ENCODE data around the gene NEURL3. TPM values are rescaled to one million over a fixed set of nuclear protein-coding genes. Genes with fewer than 3 reads are reported as not detected.

Gene NEURL3
- total RNA-seq, 3 donors from 2014 or later: 2.1 to 5.2 (median 2.3) TPM

DNA sequence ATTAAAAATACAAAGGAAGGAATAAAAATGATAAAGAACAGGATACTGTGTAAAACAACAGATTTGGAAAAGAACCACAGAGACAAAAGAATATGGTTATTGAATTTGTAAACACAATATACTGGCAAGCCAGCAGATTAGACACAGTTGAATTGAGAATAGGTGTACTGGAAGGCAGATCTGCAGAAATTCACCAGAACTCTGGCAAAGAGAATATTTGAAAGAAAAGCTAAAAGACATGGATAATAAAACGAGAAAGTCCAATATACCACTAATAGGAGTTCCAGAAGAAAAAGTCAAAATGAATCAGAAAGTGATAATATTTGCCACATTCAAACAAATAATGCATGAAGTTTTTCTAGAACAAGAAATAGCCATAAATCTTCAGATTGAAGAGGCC is 11.9 kb upstream of the NEURL3 start:
- DNase-seq (no peak), ATAC-seq (no peak)
- TF ChIP-seq, protein P1, sequence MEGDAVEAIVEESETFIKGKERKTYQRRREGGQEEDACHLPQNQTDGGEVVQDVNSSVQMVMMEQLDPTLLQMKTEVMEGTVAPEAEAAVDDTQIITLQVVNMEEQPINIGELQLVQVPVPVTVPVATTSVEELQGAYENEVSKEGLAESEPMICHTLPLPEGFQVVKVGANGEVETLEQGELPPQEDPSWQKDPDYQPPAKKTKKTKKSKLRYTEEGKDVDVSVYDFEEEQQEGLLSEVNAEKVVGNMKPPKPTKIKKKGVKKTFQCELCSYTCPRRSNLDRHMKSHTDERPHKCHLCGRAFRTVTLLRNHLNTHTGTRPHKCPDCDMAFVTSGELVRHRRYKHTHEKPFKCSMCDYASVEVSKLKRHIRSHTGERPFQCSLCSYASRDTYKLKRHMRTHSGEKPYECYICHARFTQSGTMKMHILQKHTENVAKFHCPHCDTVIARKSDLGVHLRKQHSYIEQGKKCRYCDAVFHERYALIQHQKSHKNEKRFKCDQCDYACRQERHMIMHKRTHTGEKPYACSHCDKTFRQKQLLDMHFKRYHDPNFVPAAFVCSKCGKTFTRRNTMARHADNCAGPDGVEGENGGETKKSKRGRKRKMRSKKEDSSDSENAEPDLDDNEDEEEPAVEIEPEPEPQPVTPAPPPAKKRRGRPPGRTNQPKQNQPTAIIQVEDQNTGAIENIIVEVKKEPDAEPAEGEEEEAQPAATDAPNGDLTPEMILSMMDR (IDR thresholded peaks at IDR 0.05): no peak
- Histone ChIP-seq H3K36me3 (ENCODE audit: low read depth) (no peaks in the 10 kb centered on the region), H3K4me1 (ENCODE audit: low read depth) (no peaks in the 10 kb centered on the region), H3K4me3 (no peak overlapping the region), H3K9me3 (peaks cover 7% of the 10 kb centered on the region)
- intact Hi-C loops (cut with DNase I, micrococcal nuclease): no loop called here

DNA sequence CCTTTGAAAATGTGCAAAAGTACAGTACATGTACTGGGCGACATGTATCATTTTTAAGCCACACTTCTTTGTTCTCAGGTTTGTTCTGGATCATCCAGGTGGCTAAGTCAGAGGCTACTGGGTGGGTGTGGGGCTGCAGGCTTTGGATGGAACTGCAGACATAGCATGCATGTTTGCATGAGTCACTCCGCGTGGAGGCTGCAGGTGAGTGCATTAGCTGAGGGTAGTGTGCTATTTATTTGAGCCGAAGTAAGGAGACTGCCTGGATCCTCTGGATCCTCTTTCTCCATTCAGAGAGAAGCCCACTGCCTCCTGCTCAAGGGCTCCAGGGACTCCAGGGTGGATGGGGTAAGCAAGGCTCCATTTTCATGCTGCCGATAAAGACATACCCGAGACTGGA is 9.4 kb upstream of the NEURL3 start:
- no peaks in the 10 kb centered on the region for H3K4me1 ChIP-seq (ENCODE audit: low read depth)
- peaks cover 7% of the 10 kb centered on the region for H3K9me3 ChIP-seq
- H3K4me3 ChIP-seq: no peak overlapping the region
- TF ChIP-seq, protein P1 (IDR thresholded peaks at IDR 0.05): no peak
- intact Hi-C loops (cut with DNase I, micrococcal nuclease): loop anchor here in 1 of 2 donors (5.0 kb wide), 1 partner anchor 33 kb away; no protein-coding TSS in a partner anchor
- ATAC-seq (no peak), DNase-seq (no peak)
- no peaks in the 10 kb centered on the region for H3K36me3 ChIP-seq (ENCODE audit: low read depth)

GRCh38 chr2:96512341-96512740 is 7.2 kb upstream of the NEURL3 start:
- DNase-seq: no peak

GRCh38 chr2:96511851-96512250 is 6.7 kb upstream of the NEURL3 start:
- intact Hi-C loops (cut with DNase I, micrococcal nuclease): loop anchor here in 1 of 2 donors (5.0 kb wide), 1 partner anchor 35 kb away; no protein-coding TSS in a partner anchor
- ATAC-seq: no peak

More at GRCh38 chr2:96512341-96512740, 7.2 kb upstream of the NEURL3 start:
- H3K9me3 ChIP-seq: peaks cover 7% of the 10 kb centered on the region
- intact Hi-C loops (cut with DNase I, micrococcal nuclease): loop anchor here in 1 of 2 donors (5.0 kb wide), 1 partner anchor 35 kb away; no protein-coding TSS in a partner anchor
- TF ChIP-seq, protein P1 (IDR thresholded peaks at IDR 0.05): no peak
- H3K4me3 ChIP-seq: no peak overlapping the region
- ATAC-seq: no peak
- H3K36me3 ChIP-seq (ENCODE audit: low read depth): no peaks in the 10 kb centered on the region
- peaks cover 10% of the 10 kb centered on the region for H3K4me1 ChIP-seq (ENCODE audit: low read depth)

GRCh38 chr2:96510931-96511595 is 5.9 kb upstream of the NEURL3 start:
- no peaks in the 10 kb centered on the region for H3K36me3 ChIP-seq (ENCODE audit: low read depth)
- DNase-seq (no peak), ATAC-seq (no peak)
- peaks cover 10% of the 10 kb centered on the region for H3K4me1 ChIP-seq (ENCODE audit: low read depth)
- intact Hi-C loops (cut with DNase I, micrococcal nuclease): loop anchor here in 1 of 2 donors (5.0 kb wide), 1 partner anchor 36 kb away; no protein-coding TSS in a partner anchor
- no peak overlapping the region for H3K4me3 ChIP-seq
- TF ChIP-seq, protein P1 (IDR thresholded peaks at IDR 0.05): no peak
- H3K9me3 ChIP-seq: no peaks in the 10 kb centered on the region

More at GRCh38 chr2:96511851-96512250, 6.7 kb upstream of the NEURL3 start:
- Histone ChIP-seq H3K36me3 (ENCODE audit: low read depth) (no peaks in the 10 kb centered on the region), H3K4me3 (no peak overlapping the region), H3K4me1 (ENCODE audit: low read depth) (peaks cover 10% of the 10 kb centered on the region), H3K9me3 (peaks cover 2% of the 10 kb centered on the region)
- DNase-seq: no peak
- TF ChIP-seq, protein P1 (IDR thresholded peaks at IDR 0.05): no peak
